ENCODE results near the gene CCDC141. TPM values are rescaled to one million over a fixed set of nuclear protein-coding genes. Genes with fewer than 3 reads are reported as not detected.

The CCDC141 gene
- total and polyA plus RNA-seq, 2 of the 13 experiments (the other 11 are each of a cell fraction or from before 2014, with no cell fraction given), result not detected

DNA sequence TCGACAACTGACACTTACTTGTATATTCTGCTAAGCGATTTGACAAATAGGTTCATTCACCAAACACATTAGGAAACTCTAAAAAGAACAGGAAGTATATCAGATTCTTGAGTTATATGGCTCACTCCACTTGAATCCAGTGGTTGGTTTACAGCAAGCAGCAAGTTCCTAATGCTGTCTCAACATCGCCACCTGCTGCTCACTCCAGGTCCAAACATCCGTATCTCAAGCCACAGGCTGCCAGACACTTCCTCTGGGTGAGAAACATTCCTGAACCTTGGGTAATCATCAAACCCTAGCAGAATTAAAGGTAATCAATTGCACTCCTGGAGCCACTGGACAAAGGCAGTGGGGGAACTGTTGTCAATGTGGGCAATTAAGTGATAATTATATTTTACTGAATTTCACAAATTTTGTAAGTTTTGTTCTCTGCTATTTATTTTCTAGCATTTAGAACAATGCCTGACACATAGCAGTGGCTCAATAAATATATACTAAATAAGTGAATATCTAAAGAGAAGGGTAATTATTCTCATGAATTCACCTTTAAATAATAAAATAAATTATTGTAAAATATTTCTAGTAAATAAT lies 135.6 kb downstream of the CCDC141 start (continued):
- TF ChIP-seq, protein P1, sequence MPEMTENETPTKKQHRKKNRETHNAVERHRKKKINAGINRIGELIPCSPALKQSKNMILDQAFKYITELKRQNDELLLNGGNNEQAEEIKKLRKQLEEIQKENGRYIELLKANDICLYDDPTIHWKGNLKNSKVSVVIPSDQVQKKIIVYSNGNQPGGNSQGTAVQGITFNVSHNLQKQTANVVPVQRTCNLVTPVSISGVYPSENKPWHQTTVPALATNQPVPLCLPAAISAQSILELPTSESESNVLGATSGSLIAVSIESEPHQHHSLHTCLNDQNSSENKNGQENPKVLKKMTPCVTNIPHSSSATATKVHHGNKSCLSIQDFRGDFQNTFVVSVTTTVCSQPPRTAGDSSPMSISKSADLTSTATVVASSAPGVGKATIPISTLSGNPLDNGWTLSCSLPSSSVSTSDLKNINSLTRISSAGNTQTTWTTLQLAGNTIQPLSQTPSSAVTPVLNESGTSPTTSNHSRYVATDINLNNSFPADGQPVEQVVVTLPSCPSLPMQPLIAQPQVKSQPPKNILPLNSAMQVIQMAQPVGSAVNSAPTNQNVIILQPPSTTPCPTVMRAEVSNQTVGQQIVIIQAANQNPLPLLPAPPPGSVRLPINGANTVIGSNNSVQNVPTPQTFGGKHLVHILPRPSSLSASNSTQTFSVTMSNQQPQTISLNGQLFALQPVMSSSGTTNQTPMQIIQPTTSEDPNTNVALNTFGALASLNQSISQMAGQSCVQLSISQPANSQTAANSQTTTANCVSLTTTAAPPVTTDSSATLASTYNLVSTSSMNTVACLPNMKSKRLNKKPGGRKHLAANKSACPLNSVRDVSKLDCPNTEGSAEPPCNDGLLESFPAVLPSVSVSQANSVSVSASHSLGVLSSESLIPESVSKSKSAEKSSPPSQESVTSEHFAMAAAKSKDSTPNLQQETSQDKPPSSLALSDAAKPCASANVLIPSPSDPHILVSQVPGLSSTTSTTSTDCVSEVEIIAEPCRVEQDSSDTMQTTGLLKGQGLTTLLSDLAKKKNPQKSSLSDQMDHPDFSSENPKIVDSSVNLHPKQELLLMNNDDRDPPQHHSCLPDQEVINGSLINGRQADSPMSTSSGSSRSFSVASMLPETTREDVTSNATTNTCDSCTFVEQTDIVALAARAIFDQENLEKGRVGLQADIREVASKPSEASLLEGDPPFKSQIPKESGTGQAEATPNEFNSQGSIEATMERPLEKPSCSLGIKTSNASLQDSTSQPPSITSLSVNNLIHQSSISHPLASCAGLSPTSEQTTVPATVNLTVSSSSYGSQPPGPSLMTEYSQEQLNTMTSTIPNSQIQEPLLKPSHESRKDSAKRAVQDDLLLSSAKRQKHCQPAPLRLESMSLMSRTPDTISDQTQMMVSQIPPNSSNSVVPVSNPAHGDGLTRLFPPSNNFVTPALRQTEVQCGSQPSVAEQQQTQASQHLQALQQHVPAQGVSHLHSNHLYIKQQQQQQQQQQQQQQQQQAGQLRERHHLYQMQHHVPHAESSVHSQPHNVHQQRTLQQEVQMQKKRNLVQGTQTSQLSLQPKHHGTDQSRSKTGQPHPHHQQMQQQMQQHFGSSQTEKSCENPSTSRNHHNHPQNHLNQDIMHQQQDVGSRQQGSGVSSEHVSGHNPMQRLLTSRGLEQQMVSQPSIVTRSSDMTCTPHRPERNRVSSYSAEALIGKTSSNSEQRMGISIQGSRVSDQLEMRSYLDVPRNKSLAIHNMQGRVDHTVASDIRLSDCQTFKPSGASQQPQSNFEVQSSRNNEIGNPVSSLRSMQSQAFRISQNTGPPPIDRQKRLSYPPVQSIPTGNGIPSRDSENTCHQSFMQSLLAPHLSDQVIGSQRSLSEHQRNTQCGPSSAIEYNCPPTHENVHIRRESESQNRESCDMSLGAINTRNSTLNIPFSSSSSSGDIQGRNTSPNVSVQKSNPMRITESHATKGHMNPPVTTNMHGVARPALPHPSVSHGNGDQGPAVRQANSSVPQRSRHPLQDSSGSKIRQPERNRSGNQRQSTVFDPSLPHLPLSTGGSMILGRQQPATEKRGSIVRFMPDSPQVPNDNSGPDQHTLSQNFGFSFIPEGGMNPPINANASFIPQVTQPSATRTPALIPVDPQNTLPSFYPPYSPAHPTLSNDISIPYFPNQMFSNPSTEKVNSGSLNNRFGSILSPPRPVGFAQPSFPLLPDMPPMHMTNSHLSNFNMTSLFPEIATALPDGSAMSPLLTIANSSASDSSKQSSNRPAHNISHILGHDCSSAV (CRISPR knock-in tag; IDR thresholded peaks at IDR 0.05; ENCODE audit: borderline replicate concordance), result no peak
- TF ChIP-seq ZNF703 (CRISPR knock-in tag; IDR thresholded peaks at IDR 0.05; ENCODE audit: borderline replicate concordance) (no peak), MATR3 (CRISPR knock-in tag; IDR thresholded peaks at IDR 0.05) (no peak), CENPT (CRISPR knock-in tag; IDR thresholded peaks at IDR 0.05; ENCODE audit: low read depth) (no peak), ZNF800 (CRISPR knock-in tag; IDR thresholded peaks at IDR 0.05) (no peak), GTF3A (CRISPR knock-in tag; conservative IDR thresholded peaks at IDR 0.05) (no peak), FOSL1 (CRISPR knock-in tag; IDR thresholded peaks at IDR 0.05; ENCODE audit: borderline replicate concordance) (no peak), PHF8 (CRISPR knock-in tag; IDR thresholded peaks at IDR 0.05) (no peak), SOX6 (IDR thresholded peaks at IDR 0.05) (no peak), SOX6 (CRISPR knock-in tag; IDR thresholded peaks at IDR 0.05) (no peak), KAT2B (IDR thresholded peaks at IDR 0.05; ENCODE audit: borderline replicate concordance, low read depth, low read length) (no peak), ZNF484 (CRISPR knock-in tag; IDR thresholded peaks at IDR 0.05; ENCODE audit: borderline replicate concordance, low read depth) (no peak), IRF9 (CRISPR knock-in tag; IDR thresholded peaks at IDR 0.05; ENCODE audit: borderline replicate concordance) (no peak), HOXA7 (CRISPR knock-in tag; IDR thresholded peaks at IDR 0.05) (no peak), KDM5B (CRISPR knock-in tag; IDR thresholded peaks at IDR 0.05; ENCODE audit: borderline replicate concordance) (no peak)
- TF ChIP-seq, protein P2, sequence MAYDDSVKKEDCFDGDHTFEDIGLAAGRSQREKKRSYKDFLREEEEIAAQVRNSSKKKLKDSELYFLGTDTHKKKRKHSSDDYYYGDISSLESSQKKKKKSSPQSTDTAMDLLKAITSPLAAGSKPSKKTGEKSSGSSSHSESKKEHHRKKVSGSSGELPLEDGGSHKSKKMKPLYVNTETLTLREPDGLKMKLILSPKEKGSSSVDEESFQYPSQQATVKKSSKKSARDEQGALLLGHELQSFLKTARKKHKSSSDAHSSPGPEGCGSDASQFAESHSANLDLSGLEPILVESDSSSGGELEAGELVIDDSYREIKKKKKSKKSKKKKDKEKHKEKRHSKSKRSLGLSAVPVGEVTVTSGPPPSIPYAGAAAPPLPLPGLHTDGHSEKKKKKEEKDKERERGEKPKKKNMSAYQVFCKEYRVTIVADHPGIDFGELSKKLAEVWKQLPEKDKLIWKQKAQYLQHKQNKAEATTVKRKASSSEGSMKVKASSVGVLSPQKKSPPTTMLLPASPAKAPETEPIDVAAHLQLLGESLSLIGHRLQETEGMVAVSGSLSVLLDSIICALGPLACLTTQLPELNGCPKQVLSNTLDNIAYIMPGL (CRISPR knock-in tag; IDR thresholded peaks at IDR 0.05; ENCODE audit: borderline replicate concordance in 1 of 2, low read depth in 1 of 2), result 0 out of 4 replicates have a peak, but pooled peaks of 1 of the 2 experiments have one; percentile 30
